T-helper 22 cell (primary cell): ENCODE data around the gene KPNA5.
"Not testable (repeated sequence)": the region's sequence is repeated elsewhere in the genome, so short reads cannot be mapped to it uniquely, and the experiment has no call there.

ENCODE experiments used
- DNase-seq: peaks from one replicate; pipeline ENCODE4 v3.0.0-alpha.2; 2020; ENCODE audit warnings: low read depth

Gene KPNA5

DNA sequence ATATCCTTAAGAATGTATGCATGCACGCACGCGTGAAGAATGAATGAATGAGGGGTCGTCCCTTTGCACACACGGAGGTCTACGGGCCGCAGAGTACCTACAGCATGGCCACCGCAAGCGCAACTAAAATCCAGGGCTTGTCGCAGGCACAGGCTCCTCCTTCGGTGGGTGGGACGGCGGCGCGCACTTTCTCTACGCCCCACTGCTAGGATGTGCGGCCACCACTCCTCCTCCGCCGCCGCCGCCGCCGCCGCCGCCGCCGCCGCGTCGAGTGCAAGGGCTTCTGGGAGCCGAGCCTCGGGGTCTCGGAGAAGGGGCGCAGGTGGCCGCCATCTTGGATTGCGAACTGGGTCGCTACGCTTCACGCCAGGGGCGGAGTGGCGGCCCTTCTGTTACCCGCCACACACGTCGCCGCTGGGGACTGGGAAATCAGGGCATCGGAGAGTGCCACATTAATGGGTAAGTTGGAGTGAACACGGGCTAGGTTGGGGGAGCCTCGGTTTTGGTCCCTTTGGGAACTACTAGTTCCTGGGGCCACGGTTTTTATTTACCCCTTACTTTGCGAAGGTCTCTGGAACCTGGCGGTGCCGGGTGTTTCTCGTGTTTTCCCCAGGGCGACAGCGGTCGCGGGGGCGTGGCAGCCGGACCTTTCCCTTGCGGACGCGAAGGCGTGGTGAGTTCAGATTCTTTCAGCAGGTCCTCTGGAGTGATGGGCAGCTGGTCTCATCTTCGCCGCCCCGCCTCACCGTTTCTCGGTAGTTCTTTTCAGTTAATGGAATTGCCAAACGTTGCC, at the start of gene KPNA5:
TSS of gene KPNA5 (plus strand) at position 332 of the 793 bp plus-strand sequence. CDS start at position 456, 124 bp downstream.
- DNase-seq: peak; percentile 84

DNA sequence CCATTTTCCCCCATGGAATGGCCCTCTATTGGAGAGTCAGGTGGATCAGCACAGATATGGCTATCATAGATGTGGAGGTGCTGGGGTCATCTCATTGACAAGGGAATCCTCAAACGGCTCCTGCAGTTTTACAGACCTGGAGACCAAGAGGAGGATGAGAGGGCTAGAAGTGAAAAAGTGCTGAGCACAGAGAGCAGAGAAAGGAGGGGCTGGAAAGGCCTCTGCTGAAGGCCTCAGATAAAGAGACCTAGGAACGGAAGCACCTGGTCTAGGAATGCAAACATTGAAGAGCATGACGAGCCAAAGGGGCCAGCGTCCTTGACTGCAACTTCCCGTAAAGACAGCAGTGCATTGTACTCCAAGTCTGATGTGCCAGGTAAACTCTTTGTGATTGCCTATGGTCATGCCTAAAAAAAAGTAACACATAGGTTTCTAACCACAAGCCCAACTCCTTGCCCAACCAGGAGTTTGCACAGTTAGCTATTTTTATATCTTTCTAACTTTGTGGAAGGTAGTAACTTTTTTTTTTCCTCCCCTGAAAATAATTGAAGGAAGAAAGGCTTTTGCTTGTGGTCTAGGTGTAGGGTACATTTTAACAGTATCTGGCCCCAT, 49.5 kb upstream of the KPNA5 start:
- DNase-seq: no peak

DNA sequence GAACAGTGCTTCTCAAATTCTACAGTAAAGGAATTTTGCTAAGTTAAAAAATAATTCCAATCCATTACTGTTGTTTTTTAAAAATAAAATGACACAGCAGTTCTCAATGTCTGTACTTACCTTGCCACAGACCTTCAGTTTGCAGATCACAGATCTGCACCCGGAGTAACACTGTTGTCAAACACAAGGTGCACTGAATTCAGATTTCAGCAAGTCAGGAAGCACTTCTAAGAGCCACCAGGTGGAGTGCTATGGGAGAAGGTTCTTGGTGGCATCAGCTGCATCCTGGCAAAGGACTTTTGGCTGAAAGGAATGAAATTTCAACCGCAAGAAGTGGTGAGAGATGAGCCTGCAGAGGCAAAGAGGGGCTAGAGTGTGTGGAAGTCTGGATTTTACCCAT, 47.3 kb upstream of the KPNA5 start:
- no peak for DNase-seq

DNA sequence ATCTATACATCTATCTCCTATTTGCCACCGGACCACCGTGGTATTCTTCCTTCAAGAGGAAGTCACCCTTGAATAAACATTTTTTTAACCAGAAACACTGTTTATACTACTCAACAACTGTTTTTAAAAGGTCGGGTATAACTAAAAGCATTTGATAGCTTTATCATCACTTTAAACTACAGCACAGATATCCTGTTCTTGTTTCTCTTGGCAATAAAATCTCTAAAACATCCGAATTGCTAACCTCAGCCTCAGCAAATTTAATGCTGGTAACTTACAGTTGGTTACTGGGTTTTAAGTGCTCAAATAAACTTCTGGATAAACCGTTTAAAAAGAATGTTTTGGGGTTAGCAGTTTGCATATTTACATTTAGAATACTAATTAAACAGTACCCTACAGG, 32.9 kb upstream of the KPNA5 start:
- no peak for DNase-seq

DNA sequence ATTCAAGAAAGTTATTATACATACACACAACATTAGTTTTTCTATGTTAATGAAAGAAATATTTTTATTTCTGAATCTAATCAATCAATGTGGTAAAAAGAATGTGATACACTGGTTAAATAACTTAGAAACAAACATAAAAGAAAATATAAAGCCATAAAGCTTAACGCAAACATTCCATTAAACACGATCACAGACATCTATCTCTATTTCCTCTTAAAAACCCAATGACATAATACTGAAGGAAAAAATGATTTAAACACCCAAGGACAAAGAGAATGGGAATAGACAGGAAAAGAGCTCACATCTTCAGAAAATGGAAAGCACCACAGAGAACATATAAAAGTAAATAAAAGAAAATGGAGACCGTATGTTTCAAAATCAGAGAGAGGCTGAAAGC, 31.9 kb upstream of the KPNA5 start:
- no peak for DNase-seq

DNA sequence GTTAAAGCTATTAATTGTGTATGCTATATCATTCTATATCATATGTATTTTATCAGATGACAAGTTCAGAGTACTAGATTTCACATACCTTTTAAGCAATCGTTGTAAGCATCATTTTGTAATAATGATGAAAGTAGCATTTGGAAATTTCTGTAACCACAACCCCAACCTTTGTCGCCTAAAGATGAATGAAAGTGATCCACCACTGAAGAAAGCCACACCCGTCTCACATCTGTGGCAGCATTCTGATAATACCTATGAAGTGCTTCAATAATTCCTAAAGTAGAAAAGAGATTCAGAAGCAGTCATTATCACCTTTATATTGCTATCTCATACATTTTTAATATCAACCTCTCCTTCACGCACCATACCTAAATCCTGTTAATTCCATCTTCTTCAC, 29.1 kb upstream of the KPNA5 start:
- DNase-seq: no peak

DNA sequence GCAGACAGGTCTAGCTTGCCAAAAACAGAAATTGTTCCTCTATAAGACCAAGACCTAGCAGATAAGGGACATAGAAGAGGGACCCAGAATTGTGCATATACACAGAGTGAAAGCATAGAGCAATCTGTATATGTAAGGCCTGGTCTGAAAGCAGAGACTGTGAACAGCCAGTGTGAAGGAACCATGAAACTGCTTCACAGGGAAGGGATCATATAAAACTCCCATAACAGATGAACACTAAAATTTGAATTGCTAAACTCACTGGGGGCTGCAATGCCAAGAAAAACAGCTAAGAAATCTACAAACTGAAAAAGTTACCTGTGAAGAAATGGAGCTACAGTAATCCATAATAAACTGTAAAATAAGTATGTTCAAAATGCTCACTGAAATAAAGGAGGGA, 19.4 kb upstream of the KPNA5 start:
- DNase-seq: no peak

DNA sequence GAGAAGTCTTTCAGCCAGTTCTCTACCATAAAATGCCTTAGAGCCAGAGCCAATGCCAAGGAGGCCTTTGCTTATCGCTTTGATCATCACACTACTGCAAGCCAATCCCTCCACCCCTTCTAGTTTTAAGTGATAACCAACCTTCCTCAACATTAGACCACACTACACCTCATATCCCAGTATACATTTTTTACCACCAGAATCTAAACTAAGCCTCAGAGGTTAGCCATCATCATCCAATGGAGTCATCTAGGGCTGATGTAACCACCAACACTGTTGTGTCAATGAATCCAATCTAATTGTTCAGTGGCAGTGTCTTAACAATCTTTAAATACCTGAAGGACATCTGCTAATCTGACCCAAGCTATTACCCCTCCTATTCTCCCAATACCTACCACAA, 18.8 kb upstream of the KPNA5 start:
- DNase-seq: no peak

DNA sequence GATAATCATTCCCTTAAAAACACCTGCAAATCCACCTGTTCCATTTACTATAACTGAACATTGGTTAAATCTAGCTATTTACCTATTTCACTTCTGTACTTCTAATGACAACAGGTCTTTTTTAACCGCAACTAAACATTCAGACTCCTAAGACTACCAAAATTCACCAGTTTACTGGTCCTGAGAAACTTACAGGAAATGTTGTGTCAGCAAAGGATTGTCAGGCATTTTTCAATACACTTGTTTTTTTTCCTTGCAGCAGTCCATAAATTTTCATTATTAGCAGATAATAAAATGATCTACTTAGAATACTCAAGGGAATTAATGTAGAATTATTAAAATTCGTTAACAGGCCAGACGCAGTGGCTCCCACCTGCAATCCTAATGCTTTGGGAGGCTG, 17.7 kb upstream of the KPNA5 start:
- no peak for DNase-seq

DNA sequence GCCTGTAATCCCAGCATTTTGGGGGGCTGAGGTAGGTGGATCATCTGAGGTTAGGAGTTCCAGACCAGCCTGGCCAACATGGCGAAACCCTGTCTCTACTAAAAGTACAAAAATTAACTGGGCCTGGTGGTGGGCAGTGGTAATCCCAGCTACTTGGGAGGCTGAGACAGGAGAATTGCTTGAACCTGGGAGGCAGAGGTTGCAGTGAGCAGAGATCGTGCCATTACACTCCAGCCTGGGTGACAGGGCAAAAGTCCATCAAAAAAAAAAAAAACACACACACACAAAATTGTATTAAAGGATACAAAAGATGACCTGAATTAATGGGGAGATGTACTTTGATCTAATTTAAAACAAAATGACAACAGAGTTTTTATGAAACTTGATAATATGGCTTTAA, 16.8 kb upstream of the KPNA5 start:
- not testable (repeated sequence) for DNase-seq

DNA sequence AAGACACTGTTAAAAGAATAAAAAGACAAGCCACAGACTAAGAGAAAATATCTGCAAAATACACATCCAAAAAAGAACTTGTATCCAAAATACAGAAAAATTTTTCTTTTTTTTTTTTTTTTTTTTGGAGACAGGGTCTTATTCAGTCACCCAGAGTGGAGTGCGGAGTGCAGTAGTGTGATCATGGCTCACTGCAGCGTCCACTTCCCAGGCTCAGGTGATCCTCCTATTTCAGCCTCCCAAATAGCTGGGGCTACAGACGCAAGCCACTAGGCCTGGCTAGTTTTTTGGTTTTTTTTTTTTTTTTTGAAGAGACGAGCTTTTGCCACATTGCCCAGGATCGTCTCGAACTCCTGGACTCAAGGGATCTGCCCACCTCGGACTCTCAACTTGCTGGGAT, 15.5 kb upstream of the KPNA5 start:
- DNase-seq: no peak

DNA sequence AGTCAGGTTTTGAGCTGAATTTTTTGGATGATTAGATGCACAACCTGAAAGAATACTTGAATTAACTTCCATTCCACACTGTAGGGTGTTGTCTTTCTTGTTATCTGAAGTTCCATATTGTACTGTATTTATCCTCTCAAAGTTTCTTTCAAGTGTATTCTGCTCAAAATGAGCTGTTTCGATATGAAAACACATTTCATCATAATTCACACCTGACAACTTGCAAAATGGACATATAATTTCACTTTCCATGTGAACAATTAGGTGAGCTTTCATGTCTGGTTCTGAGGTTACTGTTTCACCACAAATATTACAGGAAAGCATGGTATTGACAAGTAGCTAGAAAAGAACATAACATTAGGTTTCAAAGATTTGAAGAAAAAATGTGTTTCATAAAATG, 14.1 kb upstream of the KPNA5 start:
- DNase-seq: no peak

DNA sequence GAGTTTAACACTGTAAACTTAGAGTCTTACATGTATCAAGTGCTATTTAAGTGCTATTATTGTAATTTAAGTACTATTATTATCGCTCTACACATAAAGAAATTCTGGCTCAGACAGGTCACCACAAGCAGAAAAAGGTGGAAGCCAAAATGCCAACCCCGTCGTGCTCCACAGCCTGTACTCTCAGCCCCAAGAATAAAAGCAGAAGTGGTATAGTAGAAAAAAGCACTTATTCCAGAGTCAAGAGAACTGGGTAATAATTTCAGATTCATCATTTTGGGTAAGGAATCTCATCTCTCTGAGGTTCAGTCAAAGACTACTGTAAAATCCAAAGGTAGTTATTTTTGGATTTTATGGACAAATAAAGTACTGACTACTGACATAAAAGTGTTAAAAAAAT, 13.4 kb upstream of the KPNA5 start:
- DNase-seq: no peak

DNA sequence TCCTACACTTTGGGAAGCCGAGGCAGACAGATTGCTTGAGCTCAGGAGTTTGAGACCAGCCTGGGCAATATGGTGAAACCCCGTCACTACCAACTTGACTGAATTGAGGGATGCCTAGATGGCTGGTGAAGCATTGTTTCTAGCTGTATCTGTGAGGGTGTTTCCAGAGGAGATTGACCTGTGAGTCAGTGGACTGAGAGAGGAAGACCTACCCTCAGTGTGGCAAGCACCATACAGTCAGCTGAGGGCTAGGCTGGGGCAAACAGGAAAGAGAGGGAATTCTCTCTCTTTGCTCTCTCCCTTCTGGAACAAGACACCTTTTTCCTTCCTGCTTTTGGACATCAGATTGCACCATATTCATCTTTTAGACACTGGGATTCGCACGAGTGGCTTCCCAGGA, 8.7 kb upstream of the KPNA5 start:
- no peak for DNase-seq

DNA sequence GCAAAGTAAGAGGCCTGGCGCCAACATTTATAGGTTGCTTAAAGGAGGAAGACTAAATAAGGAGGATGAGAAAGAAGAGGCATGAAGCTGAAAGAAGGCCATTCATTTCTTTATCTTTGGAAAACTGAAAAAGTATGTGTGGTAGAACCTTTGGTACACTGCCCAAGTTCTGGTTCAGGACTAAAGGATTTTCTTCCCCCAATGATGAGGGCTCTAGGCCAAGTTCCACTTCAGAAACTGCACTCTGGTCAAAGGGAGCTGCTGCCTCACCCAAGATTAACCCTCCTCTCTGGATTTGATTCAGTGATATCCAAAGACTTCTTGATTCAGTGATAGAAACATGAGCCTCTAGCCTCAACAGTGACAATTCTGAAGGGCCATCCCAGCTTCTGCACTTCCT, 5.0 kb upstream of the KPNA5 start:
- no peak for DNase-seq

DNA sequence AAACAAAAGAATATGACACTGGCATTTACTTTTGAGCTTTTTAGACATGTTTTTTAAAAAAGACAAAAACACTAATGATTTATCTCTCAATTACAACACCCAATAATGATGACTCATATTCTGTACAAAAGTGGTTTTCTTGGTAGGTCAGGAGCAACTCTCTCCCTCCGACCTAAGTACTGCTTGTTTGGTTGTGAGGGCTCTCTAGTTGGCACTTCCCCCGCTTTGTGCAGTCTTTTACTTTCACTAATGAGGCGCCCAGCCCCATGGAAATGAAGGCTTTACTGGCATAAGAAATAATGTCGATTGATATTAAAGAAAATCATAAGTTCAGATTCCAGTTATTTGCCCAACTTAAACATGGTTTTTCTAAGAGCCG, 1.3 kb downstream of the KPNA5 start:
- no peak for DNase-seq

DNA sequence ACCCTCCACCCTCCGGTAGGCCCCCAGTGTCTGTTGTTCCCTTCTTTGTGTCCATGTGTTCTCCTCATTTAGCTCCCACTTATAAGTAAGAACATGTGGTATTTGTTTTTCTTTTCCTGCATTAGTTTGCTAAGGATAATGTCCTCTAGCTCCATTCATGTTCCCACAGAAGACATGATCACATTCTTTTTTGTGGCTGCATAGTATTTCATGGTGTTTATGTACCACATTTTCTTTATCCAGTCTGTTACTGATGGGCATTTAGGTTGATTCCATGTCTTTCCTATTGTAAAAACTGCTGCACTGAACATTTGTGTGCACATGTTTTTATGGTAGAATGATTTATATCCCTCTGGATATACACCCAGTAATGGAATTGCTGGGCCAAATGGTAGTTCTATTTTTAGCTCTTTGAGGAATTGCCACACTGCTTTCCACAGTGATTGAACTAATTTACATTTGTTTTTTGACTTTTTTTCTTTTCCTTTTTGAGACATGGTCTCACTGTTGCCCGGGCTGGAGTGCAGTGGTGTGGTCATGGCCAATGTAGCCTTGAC, 4.5 kb downstream of the KPNA5 start:
- no peak for DNase-seq

DNA sequence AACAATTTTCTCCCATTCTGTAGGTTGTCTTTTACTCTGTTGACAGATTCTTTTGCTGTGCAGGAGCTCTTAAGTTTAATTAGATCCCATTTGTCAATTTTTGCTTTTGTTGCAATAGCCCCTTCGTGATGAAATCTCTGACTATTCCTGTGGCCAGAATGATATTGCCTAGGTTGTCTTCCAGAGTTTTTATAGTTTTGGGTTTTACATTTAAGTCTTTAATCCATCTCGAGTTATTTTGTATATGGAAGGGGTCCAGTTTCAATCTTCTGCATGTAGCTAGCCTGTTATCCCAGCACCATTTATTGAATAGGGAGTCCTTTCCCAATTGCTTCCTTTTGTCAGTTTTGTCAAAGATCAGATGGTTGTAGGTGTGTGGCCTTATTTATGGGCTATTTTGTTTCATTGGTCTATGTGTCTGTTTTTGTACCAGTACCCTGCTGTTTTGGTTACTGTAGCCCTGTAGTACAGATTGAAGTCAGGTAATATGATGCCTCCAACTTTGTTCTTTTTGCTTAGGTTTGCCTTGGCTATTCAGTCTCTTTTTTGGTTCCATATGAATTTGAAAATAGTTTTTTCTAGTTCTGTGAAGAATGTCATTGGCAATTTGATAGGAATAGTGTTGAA, 5.6 kb downstream of the KPNA5 start:
- DNase-seq: not testable (repeated sequence)

DNA sequence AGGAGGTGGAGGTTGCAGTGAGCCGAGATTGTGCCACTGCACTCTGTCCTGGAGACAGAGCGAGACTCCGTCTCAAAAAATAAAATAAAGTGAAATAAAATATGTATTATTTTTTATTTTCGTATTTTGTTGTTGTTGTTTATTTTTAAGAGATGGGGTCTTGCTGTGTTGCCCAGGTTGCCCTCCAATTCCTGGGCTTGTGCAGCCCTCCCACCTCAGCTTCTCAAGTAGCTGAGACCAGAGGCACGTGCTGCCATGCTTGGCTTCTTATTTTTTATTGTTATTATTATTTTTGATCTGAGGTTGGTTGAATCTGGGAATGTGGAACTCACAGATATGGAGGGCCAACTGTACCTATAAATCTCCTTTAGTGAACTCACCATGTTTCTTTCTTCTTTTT, 10.1 kb downstream of the KPNA5 start:
- no peak for DNase-seq

DNA sequence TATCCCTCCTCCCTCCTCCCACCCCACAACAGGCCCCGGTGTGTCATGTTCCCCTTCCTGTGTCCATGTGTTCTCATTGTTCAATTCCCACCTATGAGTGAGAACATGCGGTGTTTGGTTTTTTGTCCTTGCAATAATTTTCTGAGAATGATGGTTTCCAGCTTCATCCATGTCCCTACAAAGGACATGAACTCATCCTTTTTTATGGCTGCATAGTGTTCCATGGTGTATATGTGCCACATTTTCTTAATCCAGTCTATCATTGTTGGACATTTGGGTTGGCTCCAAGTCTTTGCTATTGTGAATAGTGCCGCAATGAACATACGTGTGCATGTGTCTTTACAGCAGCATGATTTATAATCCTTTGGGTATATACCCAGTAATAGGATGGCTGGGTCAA, 11.9 kb downstream of the KPNA5 start:
- DNase-seq: not testable (repeated sequence)

DNA sequence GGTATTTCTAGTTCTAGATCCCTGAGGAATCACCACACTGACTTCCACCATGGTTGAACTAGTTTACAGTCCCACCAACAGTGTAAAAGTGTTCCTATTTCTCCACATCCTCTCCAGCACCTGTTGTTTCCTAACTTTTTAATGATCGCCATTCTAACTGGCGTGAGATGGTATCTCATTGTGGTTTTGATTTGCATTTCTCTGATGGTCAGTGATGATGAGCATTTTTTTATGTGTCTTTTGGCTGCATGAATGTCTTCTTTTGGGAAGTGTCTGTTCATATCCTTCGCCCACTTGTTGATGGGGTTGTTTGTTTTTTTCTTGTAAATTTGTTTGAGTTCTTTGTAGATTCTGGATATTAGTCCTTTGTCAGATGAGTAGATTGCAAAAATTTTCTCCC, 12.3 kb downstream of the KPNA5 start:
- DNase-seq: not testable (repeated sequence)

DNA sequence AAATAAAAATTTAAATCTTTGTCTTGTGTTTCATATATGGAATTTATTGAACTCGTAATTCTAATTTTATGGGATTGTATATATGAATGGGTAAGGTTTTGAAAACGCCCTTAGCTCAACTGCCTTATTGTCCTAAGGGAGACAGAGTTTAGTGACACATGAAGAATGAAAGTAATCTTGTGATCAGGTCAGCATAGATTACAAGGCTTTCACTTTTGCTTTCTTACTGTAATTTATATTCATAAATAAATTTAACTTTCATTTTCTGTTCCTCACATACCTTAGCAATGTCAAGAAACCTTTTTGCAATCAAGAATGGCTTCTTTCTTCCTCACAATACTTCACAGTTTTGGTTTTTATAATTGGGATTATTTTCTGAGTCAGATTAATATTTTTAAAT, 14.4 kb downstream of the KPNA5 start:
- DNase-seq: no peak

DNA sequence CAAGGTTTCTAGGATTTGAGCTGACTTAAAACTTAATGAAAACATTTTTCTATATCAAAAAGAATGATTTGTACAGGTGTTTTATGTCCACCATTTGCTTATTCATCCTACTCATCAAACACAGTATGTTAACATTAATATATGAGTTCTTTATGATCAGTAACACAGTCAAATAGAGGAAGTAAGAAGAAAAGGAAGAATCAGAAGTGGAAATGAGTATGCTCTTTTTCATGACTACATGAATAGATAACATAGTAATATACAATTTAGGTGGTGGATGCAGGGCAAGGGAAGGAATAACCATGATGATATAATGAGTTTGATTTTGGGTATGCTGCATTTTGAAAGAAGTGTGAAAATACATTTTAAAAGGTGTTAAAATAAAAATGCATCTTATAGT, 16.5 kb downstream of the KPNA5 start:
- no peak for DNase-seq
